Measurements from ENCODE around the gene TCAIM.
A peak's percentile ranks its signal among the peaks of the same experiment; 100 is the strongest.
"Not testable (repeated sequence)": the region's sequence is repeated elsewhere in the genome, so short reads cannot be mapped to it uniquely, and the experiment has no call there.

Gene TCAIM

GRCh38 chr3:44343421-44343820, 4.9 kb downstream of the TCAIM start:
- Histone ChIP-seq H3K9ac (ENCODE audit: insufficient read length, low read depth) (no peak overlapping the region), H3K4me1 (ENCODE audit: insufficient read depth, insufficient read length) (no peaks in the 10 kb centered on the region), H3K4me3 (ENCODE audit: insufficient read length, low read depth) (no peak overlapping the region), H3K36me3 (ENCODE audit: insufficient read depth, insufficient read length, low read length) (peaks cover 6% of the 10 kb centered on the region), H3K9me3 (ENCODE audit: insufficient read depth, low read length) (no peaks in the 10 kb centered on the region; the same call in none of the 2 replicates), H3K27me3 (ENCODE audit: insufficient read depth, insufficient read length) (no peaks in the 10 kb centered on the region)
- DNase-seq (ENCODE audit: low read depth, low spot score): no peak
- TF ChIP-seq SUZ12 (IDR thresholded peaks at IDR 0.05; ENCODE audit: extremely low read depth, insufficient read depth, insufficient read length) (no peak), YY1 (IDR thresholded peaks at IDR 0.05; ENCODE audit: insufficient read depth, insufficient read length) (no peak), ZNF274 (IDR thresholded peaks at IDR 0.05; ENCODE audit: low read depth, low read length) (no peak)

GRCh38 chr3:44346590-44346989, 8.0 kb downstream of the TCAIM start:
- H3K4me1 ChIP-seq (ENCODE audit: insufficient read depth, insufficient read length); H3K4me3 ChIP-seq (ENCODE audit: insufficient read length, low read depth); H3K27me3 ChIP-seq (ENCODE audit: insufficient read depth, insufficient read length); H3K9ac ChIP-seq (ENCODE audit: insufficient read length, low read depth); H3K36me3 ChIP-seq (ENCODE audit: insufficient read depth, insufficient read length, low read length); DNase-seq (ENCODE audit: low read depth, low spot score); H3K9me3 ChIP-seq (ENCODE audit: insufficient read depth, low read length): not testable (repeated sequence)

GRCh38 chr3:44348993-44349392, 10.4 kb downstream of the TCAIM start:
- H3K27me3 ChIP-seq (ENCODE audit: insufficient read depth, insufficient read length): no peaks in the 10 kb centered on the region
- H3K9ac ChIP-seq (ENCODE audit: insufficient read length, low read depth): no peak overlapping the region
- no peak for TF ChIP-seq YY1 (IDR thresholded peaks at IDR 0.05; ENCODE audit: insufficient read depth, insufficient read length)
- no peak for TF ChIP-seq SUZ12 (IDR thresholded peaks at IDR 0.05; ENCODE audit: extremely low read depth, insufficient read depth, insufficient read length)
- TF ChIP-seq ZNF274 (IDR thresholded peaks at IDR 0.05; ENCODE audit: low read depth, low read length): no peak
- H3K36me3 ChIP-seq (ENCODE audit: insufficient read depth, insufficient read length, low read length): no peaks in the 10 kb centered on the region
- DNase-seq (ENCODE audit: low read depth, low spot score): no peak
- H3K4me1 ChIP-seq (ENCODE audit: insufficient read depth, insufficient read length): no peaks in the 10 kb centered on the region
- H3K9me3 ChIP-seq (ENCODE audit: insufficient read depth, low read length): peaks cover 6% of the 10 kb centered on the region
- H3K4me3 ChIP-seq (ENCODE audit: insufficient read length, low read depth): no peak overlapping the region

- no peak for TF ChIP-seq ZNF274 (IDR thresholded peaks at IDR 0.05; ENCODE audit: low read depth, low read length)
- H3K27me3 ChIP-seq (ENCODE audit: insufficient read depth, insufficient read length): no peaks in the 10 kb centered on the region
- no peaks in the 10 kb centered on the region for H3K4me1 ChIP-seq (ENCODE audit: insufficient read depth, insufficient read length)
- DNase-seq (ENCODE audit: low read depth, low spot score): no peak
- peaks cover 9% of the 10 kb centered on the region; the same call in 1 of the 2 replicates for H3K9me3 ChIP-seq (ENCODE audit: insufficient read depth, low read length)
- H3K4me3 ChIP-seq (ENCODE audit: insufficient read length, low read depth): no peak overlapping the region
- no peak overlapping the region for H3K9ac ChIP-seq (ENCODE audit: insufficient read length, low read depth)
- H3K36me3 ChIP-seq (ENCODE audit: insufficient read depth, insufficient read length, low read length): no peaks in the 10 kb centered on the region
These were observed 14.9 kb downstream of the TCAIM start for GRCh38 chr3:44353355-44353924.

GRCh38 chr3:44355362-44356033, 16.9 kb downstream of the TCAIM start:
- Histone ChIP-seq H3K9ac (ENCODE audit: insufficient read length, low read depth) (no peak overlapping the region), H3K36me3 (ENCODE audit: insufficient read depth, insufficient read length, low read length) (no peaks in the 10 kb centered on the region), H3K4me3 (ENCODE audit: insufficient read length, low read depth) (no peak overlapping the region), H3K4me1 (ENCODE audit: insufficient read depth, insufficient read length) (no peaks in the 10 kb centered on the region), H3K9me3 (ENCODE audit: insufficient read depth, low read length) (peaks cover 9% of the 10 kb centered on the region; the same call in 1 of the 2 replicates), H3K27me3 (ENCODE audit: insufficient read depth, insufficient read length) (no peaks in the 10 kb centered on the region)
- no peak for DNase-seq (ENCODE audit: low read depth, low spot score)
- TF ChIP-seq SUZ12 (IDR thresholded peaks at IDR 0.05; ENCODE audit: extremely low read depth, insufficient read depth, insufficient read length) (no peak), YY1 (IDR thresholded peaks at IDR 0.05; ENCODE audit: insufficient read depth, insufficient read length) (no peak), ZNF274 (IDR thresholded peaks at IDR 0.05; ENCODE audit: low read depth, low read length) (no peak)

- Histone ChIP-seq H3K36me3 (ENCODE audit: insufficient read depth, insufficient read length, low read length) (no peaks in the 10 kb centered on the region), H3K4me3 (ENCODE audit: insufficient read length, low read depth) (no peak overlapping the region), H3K4me1 (ENCODE audit: insufficient read depth, insufficient read length) (no peaks in the 10 kb centered on the region), H3K9me3 (ENCODE audit: insufficient read depth, low read length) (no peaks in the 10 kb centered on the region; the same call in 1 of the 2 replicates), H3K9ac (ENCODE audit: insufficient read length, low read depth) (no peak overlapping the region), H3K27me3 (ENCODE audit: insufficient read depth, insufficient read length) (no peaks in the 10 kb centered on the region)
- TF ChIP-seq SUZ12 (IDR thresholded peaks at IDR 0.05; ENCODE audit: extremely low read depth, insufficient read depth, insufficient read length) (no peak), YY1 (IDR thresholded peaks at IDR 0.05; ENCODE audit: insufficient read depth, insufficient read length) (no peak), ZNF274 (IDR thresholded peaks at IDR 0.05; ENCODE audit: low read depth, low read length) (no peak)
- peak; percentile 62 for DNase-seq (ENCODE audit: low read depth, low spot score)
These were observed 20.7 kb downstream of the TCAIM start for GRCh38 chr3:44359146-44359751.

GRCh38 chr3:44363591-44363990, 25.0 kb downstream of the TCAIM start:
- DNase-seq (ENCODE audit: low read depth, low spot score): no peak
- peaks cover 5% of the 10 kb centered on the region for H3K36me3 ChIP-seq (ENCODE audit: insufficient read depth, insufficient read length, low read length)
- no peaks in the 10 kb centered on the region for H3K4me1 ChIP-seq (ENCODE audit: insufficient read depth, insufficient read length)
- H3K4me3 ChIP-seq (ENCODE audit: insufficient read length, low read depth): no peak overlapping the region
- TF ChIP-seq YY1 (IDR thresholded peaks at IDR 0.05; ENCODE audit: insufficient read depth, insufficient read length): no peak
- no peak for TF ChIP-seq ZNF274 (IDR thresholded peaks at IDR 0.05; ENCODE audit: low read depth, low read length)
- no peak for TF ChIP-seq SUZ12 (IDR thresholded peaks at IDR 0.05; ENCODE audit: extremely low read depth, insufficient read depth, insufficient read length)
- no peaks in the 10 kb centered on the region for H3K9me3 ChIP-seq (ENCODE audit: insufficient read depth, low read length)
- H3K27me3 ChIP-seq (ENCODE audit: insufficient read depth, insufficient read length): no peaks in the 10 kb centered on the region
- H3K9ac ChIP-seq (ENCODE audit: insufficient read length, low read depth): no peak overlapping the region

All from NT2/D1 (cell line).